ENCODE measurements around the gene FAM111A. TPM values are rescaled to one million over a fixed set of nuclear protein-coding genes. Genes with fewer than 3 reads are reported as not detected.
"Not testable (repeated sequence)": the region's sequence is repeated elsewhere in the genome, so short reads cannot be mapped to it uniquely, and the experiment has no call there.

Gene FAM111A
- total and polyA plus RNA-seq, 10 of the 15 experiments (the other 5 are each of a cell fraction or from before 2014, with no cell fraction given): 26.6 to 95.0 (median 67.5) TPM

GRCh38 chr11:59107721-59108120 is 34.9 kb upstream of the FAM111A start:
- intact Hi-C loops (cut with micrococcal nuclease; ENCODE audit: unreplicated experiment) (loop anchor here (1.0 to 10.0 kb wide), 5 partner anchors 27 to 529 kb away; partner anchors contain the start of genes FAM111A and ZFP91), in situ Hi-C loops (cut with MboI) (loop anchor here (5.0 to 10.0 kb wide), 2 partner anchors 35 to 533 kb away; partner anchors contain the start of genes FAM111A, LPXN and ZFP91)
- ChIA-PET RAD21 (ENCODE audit: unreplicated experiment) (interaction anchor here (0.9 to 5.8 kb wide), 6 partner anchors 10 to 49 kb away, joined by 3 to 33 read pairs (median 6); partner anchors contain the start of gene FAM111A), SMC1A (ENCODE audit: uncharacterized antibody, unreplicated experiment) (interaction anchor here (0.6 to 5.9 kb wide), 15 partner anchors 10 to 502 kb away, joined by 3 to 32 read pairs (median 4); partner anchors contain the start of gene FAM111A), POLR2A (interaction anchor here (0.7 to 4.2 kb wide), 6 partner anchors 10 to 532 kb away, joined by 3 to 20 read pairs (median 6); partner anchors contain the start of genes FAM111A and LPXN), CTCF (interaction anchor here (0.6 to 6.0 kb wide), 11 partner anchors 12 to 540 kb away, joined by 3 to 49 read pairs (median 13); partner anchors contain the start of gene FAM111A)
- not testable (repeated sequence) for DNase-seq (ENCODE audit: low read depth, low spot score); H3K27me3 ChIP-seq (replicated peaks in 1 of 2; ENCODE audit: control insufficient read depth in 2 of 2, insufficient read depth in 2 of 2, low read length in 1 of 2); BruUV-seq (replicated peaks); H3K4me1 ChIP-seq (ENCODE audit: control insufficient read depth, insufficient read depth, low read length); H3K9me3 ChIP-seq (replicated peaks; ENCODE audit: control insufficient read depth, insufficient read depth, low read length); H3K36me3 ChIP-seq (ENCODE audit: control insufficient read depth in 2 of 2, insufficient read depth in 2 of 2, low read length in 1 of 2); H4K20me1 ChIP-seq (ENCODE audit: control insufficient read depth, insufficient read depth)
- Histone ChIP-seq H3K27ac (ENCODE audit: control insufficient read depth, insufficient read depth) (peak overlapping the region; percentile 89), H3K9ac (ENCODE audit: control insufficient read depth, insufficient read depth, low read length) (peak overlapping the region; percentile 90), H3K4me3 (peak overlapping the region; percentile 79), H3K79me2 (ENCODE audit: control insufficient read depth, insufficient read depth, low read length) (peaks cover 42% of the 10 kb centered on the region), H3K4me2 (ENCODE audit: control insufficient read depth, insufficient read depth) (peak overlapping the region; percentile 92), H2AFZ (ENCODE audit: control insufficient read depth, low read depth, low read length) (peak overlapping the region; percentile 67)
- WGBS (ENCODE audit: insufficient coverage, insufficient replicate concordance, low lambda C conversion rate, missing lambda C conversion rate): 0% methylated on average over 10 of the region's 10 CpGs
- ATAC-seq (peak; percentile 60), FAIRE-seq (peak; percentile 82)
- TF ChIP-seq CREM (IDR thresholded peaks at IDR 0.05; ENCODE audit: low read depth) (0 out of 2 replicates have a peak, but pooled peaks have one; percentile 11), ATF7 (IDR thresholded peaks at IDR 0.05; ENCODE audit: low read depth) (0 out of 2 replicates have a peak, but pooled peaks have one; percentile 13), MXI1 (IDR thresholded peaks at IDR 0.05; ENCODE audit: low read depth, low read length) (0 out of 2 replicates have a peak, but pooled peaks have one; percentile 18), RUNX3 (IDR thresholded peaks at IDR 0.05; ENCODE audit: low read length) (peak; percentile 68)

- H3K9ac ChIP-seq (ENCODE audit: control insufficient read depth, insufficient read depth, low read length): no peak overlapping the region
- peaks cover 39% of the 10 kb centered on the region for H3K79me2 ChIP-seq (ENCODE audit: control insufficient read depth, insufficient read depth, low read length)
- no TSS peak for BruUV-seq (replicated peaks)
- ChIA-PET CTCF (no interaction called here), POLR2A (no interaction called here), RAD21 (ENCODE audit: unreplicated experiment) (no interaction called here), SMC1A (ENCODE audit: uncharacterized antibody, unreplicated experiment) (no interaction called here)
- no peak for ATAC-seq
- no peaks in the 10 kb centered on the region for H4K20me1 ChIP-seq (ENCODE audit: control insufficient read depth, insufficient read depth)
- FAIRE-seq: no peak
- in situ Hi-C loops (cut with MboI): no loop called here
- TF ChIP-seq JUNB (IDR thresholded peaks at IDR 0.05): 0 out of 2 replicates have a peak, but pooled peaks have one; percentile 11
- TF ChIP-seq FOXK2 (IDR thresholded peaks at IDR 0.05): no peak
- intact Hi-C loops (cut with micrococcal nuclease; ENCODE audit: unreplicated experiment): no loop called here
- no peak overlapping the region for H3K27ac ChIP-seq (ENCODE audit: control insufficient read depth, insufficient read depth)
- peaks cover 7% of the 10 kb centered on the region for H3K9me3 ChIP-seq (replicated peaks; ENCODE audit: control insufficient read depth, insufficient read depth, low read length)
- no peaks in the 10 kb centered on the region for H3K27me3 ChIP-seq (replicated peaks in 1 of 2; ENCODE audit: control insufficient read depth in 2 of 2, insufficient read depth in 2 of 2, low read length in 1 of 2)
- H3K4me3 ChIP-seq: no peak overlapping the region
- H2AFZ ChIP-seq (ENCODE audit: control insufficient read depth, low read depth, low read length): no peak overlapping the region
- peaks cover 11 to 15% of the 10 kb centered on the region in 2 experiments for H3K36me3 ChIP-seq (ENCODE audit: control insufficient read depth in 2 of 2, insufficient read depth in 2 of 2, low read length in 1 of 2)
- no peak for DNase-seq (ENCODE audit: low read depth, low spot score)
- H3K4me1 ChIP-seq (ENCODE audit: control insufficient read depth, insufficient read depth, low read length): no peaks in the 10 kb centered on the region
- no peak overlapping the region for H3K4me2 ChIP-seq (ENCODE audit: control insufficient read depth, insufficient read depth)
- WGBS (ENCODE audit: insufficient coverage, insufficient replicate concordance, low lambda C conversion rate, missing lambda C conversion rate): 48% methylated on average over 2 of the region's 2 CpGs
These were observed 30.2 kb upstream of the FAM111A start for GRCh38 chr11:59112494-59112893.

Data from GM12878 (cell line).